ENCODE measurements around the gene AK4.

DNA sequence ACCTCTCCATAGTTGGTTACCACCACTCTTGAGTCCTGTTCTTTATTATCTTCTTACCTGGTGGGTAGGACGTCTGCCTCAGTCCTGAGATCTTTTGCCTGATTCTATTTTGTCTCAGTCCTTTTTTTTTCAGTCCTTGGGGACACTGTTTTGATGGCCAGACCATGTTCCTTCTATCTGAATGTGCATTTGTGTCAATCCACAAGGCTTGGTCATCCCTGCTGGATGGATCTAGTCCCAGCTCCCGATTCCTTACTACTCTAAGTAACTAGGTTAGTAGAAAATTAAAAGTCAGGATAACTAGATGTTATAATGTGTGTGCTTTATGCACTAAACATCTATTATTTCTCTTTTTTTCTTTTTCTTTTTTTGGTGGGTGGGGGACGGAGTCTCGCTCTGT is 28.1 kb upstream of the AK4 start:
- TF ChIP-seq, protein P1, sequence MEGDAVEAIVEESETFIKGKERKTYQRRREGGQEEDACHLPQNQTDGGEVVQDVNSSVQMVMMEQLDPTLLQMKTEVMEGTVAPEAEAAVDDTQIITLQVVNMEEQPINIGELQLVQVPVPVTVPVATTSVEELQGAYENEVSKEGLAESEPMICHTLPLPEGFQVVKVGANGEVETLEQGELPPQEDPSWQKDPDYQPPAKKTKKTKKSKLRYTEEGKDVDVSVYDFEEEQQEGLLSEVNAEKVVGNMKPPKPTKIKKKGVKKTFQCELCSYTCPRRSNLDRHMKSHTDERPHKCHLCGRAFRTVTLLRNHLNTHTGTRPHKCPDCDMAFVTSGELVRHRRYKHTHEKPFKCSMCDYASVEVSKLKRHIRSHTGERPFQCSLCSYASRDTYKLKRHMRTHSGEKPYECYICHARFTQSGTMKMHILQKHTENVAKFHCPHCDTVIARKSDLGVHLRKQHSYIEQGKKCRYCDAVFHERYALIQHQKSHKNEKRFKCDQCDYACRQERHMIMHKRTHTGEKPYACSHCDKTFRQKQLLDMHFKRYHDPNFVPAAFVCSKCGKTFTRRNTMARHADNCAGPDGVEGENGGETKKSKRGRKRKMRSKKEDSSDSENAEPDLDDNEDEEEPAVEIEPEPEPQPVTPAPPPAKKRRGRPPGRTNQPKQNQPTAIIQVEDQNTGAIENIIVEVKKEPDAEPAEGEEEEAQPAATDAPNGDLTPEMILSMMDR (IDR thresholded peaks at IDR 0.05; ENCODE audit: insufficient read depth, low read length, poor library complexity, severe bottlenecking): no peak
- no peak for TF ChIP-seq EZH2phosphoT487 (conservative IDR thresholded peaks at IDR 0.05; ENCODE audit: low read length)

Data from SU-DHL-6 (cell line).